ENCODE data around the gene HNRNPA2B1. TPM values are rescaled to one million over a fixed set of nuclear protein-coding genes. Genes with fewer than 3 reads are reported as not detected.

The HNRNPA2B1 gene
- total RNA-seq, 3 donors from 2014 or later: 345 to 441 (median 379) TPM

GRCh38 chr7:26212921-26213718 is 12.6 kb upstream of the HNRNPA2B1 start:
- Histone ChIP-seq H3K36me3 (ENCODE audit: low read depth) (no peaks in the 10 kb centered on the region), H3K9me3 (no peaks in the 10 kb centered on the region), H3K4me1 (ENCODE audit: low read depth) (no peaks in the 10 kb centered on the region), H3K4me3 (no peak overlapping the region)
- no peak for DNase-seq
- ATAC-seq: no peak
- intact Hi-C loops (cut with DNase I, micrococcal nuclease): no loop called here
- TF ChIP-seq CTCF (IDR thresholded peaks at IDR 0.05): no peak

- no peak for TF ChIP-seq CTCF (IDR thresholded peaks at IDR 0.05)
- H3K9me3 ChIP-seq: no peaks in the 10 kb centered on the region
- no peak for ATAC-seq
- H3K4me1 ChIP-seq (ENCODE audit: low read depth): peaks cover 15% of the 10 kb centered on the region
- H3K36me3 ChIP-seq (ENCODE audit: low read depth): no peaks in the 10 kb centered on the region
- DNase-seq: no peak
- intact Hi-C loops (cut with DNase I, micrococcal nuclease): no loop called here
- no peak overlapping the region for H3K4me3 ChIP-seq
Measured at GRCh38 chr7:26208040-26208439, 7.5 kb upstream of the HNRNPA2B1 start.

GRCh38 chr7:26203016-26203415 is 2.5 kb upstream of the HNRNPA2B1 start:
- DNase-seq (no peak), ATAC-seq (no peak)
- no peaks in the 10 kb centered on the region for H3K36me3 ChIP-seq (ENCODE audit: low read depth)
- TF ChIP-seq CTCF (IDR thresholded peaks at IDR 0.05): no peak
- H3K9me3 ChIP-seq: no peaks in the 10 kb centered on the region
- peak overlapping the region; percentile 97 for H3K4me3 ChIP-seq
- intact Hi-C loops (cut with DNase I, micrococcal nuclease): no loop called here
- H3K4me1 ChIP-seq (ENCODE audit: low read depth): peaks cover 20% of the 10 kb centered on the region

- DNase-seq (peak in 2 of 3 donors; percentile 66 to 82), ATAC-seq (peak; percentile 4)
- no peak for TF ChIP-seq CTCF (IDR thresholded peaks at IDR 0.05)
- H3K36me3 ChIP-seq (ENCODE audit: low read depth): no peaks in the 10 kb centered on the region
- peak overlapping the region; percentile 97 for H3K4me3 ChIP-seq
- no peaks in the 10 kb centered on the region for H3K9me3 ChIP-seq
- intact Hi-C loops (cut with DNase I, micrococcal nuclease): no loop called here
- peaks cover 22% of the 10 kb centered on the region for H3K4me1 ChIP-seq (ENCODE audit: low read depth)
Measured at GRCh38 chr7:26202019-26202990, 1.8 kb upstream of the HNRNPA2B1 start.

- intact Hi-C loops (cut with DNase I, micrococcal nuclease): no loop called here
- peaks cover 31% of the 10 kb centered on the region for H3K4me1 ChIP-seq (ENCODE audit: low read depth)
- ATAC-seq (peak; percentile 78), DNase-seq (peak; percentile 92 to 96 (median 93))
- H3K4me3 ChIP-seq: peak within 1 kb of the TSS; percentile 97
- H3K36me3 ChIP-seq (ENCODE audit: low read depth): no peaks in the 10 kb centered on the region
- no peak for TF ChIP-seq CTCF (IDR thresholded peaks at IDR 0.05)
- no peaks in the 10 kb centered on the region for H3K9me3 ChIP-seq
Measured at GRCh38 chr7:26201247-26202018, 887 bp upstream of the HNRNPA2B1 start, which contains the start of gene CBX3. CBX3 (plus strand) TSS chr7:26201745; CDS start chr7:26202999, 1,254 bp downstream.

All from mucosa of descending colon (tissue), 3 donors.